NK-92 (cell line): ENCODE data around the gene CHD6.

Experiments used
- DNase-seq: peaks from one replicate; lab custom pipeline; 2025; ENCODE audit not compliant: unreplicated experiment; lab: John Stamatoyannopoulos, UW

CHD6 gene

DNA sequence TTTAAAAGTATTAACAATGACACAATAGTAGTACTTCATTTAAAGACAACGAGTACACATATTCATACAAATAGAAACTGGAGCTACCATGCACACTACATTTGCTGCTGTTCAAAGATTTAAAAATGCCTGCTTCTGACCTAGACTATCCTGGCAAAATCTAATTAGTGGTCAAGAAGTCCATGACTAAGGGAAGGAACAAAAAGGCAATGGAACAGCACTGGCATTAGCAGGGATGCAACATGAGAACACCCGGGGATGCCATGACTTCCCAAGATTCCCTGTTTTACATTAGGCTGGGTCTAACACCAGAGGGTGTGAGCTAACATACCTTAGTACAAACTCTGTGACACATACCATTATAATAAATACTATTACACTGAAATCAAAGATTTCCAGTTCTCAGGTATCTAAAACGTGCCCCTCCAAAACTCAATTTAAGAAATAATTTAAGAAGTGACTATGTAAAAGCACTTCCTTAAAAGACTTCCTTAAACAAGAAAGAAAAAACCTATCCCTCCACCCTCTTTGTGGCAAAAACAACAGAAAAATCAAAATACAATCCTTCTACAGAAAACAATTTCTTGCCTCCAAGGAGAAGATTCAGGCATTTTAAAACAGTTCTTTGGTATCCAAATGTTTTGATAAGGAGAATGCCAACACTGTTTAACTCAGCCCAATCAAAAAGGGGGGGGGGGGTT lies 25.5 kb downstream of the CHD6 start:
- no peak for DNase-seq

GRCh38 chr20:41587956-41588355 lies 30.2 kb downstream of the CHD6 start:
- no peak for DNase-seq

GRCh38 chr20:41587523-41587922 lies 30.7 kb downstream of the CHD6 start:
- DNase-seq, result no peak

DNA sequence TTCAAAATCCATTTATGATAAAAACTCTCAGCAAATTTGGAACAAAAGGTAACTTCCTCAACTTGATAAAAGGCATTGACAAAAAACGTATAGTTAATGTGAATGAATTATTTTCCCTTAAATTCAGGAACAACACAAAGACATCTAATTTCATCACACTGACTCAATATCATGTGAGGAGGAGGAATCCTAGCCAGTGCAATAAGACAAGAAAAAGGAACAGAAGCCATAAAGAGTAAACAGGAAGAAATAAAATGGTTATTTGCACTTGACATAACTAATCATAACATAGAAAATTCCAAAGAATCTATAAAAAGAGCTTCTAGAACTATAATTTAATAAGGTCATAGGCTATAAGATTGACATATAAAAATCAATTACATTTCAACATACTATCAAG lies 31.4 kb downstream of the CHD6 start:
- no peak for DNase-seq

- no peak for DNase-seq
Observed at GRCh38 chr20:41580350-41580749, 37.8 kb downstream of the CHD6 start.

- no peak for DNase-seq
Observed at GRCh38 chr20:41577129-41578009, 40.8 kb downstream of the CHD6 start.

- DNase-seq, result no peak
Observed at GRCh38 chr20:41575412-41575811, 42.8 kb downstream of the CHD6 start.

DNA sequence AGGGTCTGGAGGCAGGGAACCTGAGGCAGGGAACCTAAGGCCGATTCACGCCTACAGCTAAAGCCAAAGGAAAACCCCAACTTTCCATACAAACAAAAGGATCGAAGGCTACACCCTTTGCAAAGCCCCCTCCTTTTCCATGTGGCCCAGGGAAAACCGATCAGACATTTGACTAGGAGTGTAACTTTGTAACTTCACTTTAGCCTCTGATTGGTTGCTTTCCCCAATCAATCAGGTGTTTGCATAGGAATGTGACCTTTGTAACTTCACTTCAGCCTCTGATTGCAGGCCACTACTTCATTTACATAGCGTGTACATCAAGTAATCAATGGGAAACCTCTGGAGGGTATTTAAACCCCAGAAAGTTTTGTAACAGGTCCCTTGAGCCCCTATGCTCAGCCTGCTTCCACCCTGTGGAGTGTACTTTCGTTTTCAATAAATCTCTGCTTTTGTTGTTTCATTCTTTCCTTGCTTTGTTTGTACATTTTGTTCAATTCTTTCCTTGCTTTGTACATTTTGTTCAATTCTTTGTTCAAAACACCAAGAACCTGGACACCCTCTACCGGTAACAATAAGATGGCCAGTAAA lies 43.3 kb downstream of the CHD6 start:
- no peak for DNase-seq

GRCh38 chr20:41573955-41574354 lies 44.2 kb downstream of the CHD6 start:
- DNase-seq, result no peak

DNA sequence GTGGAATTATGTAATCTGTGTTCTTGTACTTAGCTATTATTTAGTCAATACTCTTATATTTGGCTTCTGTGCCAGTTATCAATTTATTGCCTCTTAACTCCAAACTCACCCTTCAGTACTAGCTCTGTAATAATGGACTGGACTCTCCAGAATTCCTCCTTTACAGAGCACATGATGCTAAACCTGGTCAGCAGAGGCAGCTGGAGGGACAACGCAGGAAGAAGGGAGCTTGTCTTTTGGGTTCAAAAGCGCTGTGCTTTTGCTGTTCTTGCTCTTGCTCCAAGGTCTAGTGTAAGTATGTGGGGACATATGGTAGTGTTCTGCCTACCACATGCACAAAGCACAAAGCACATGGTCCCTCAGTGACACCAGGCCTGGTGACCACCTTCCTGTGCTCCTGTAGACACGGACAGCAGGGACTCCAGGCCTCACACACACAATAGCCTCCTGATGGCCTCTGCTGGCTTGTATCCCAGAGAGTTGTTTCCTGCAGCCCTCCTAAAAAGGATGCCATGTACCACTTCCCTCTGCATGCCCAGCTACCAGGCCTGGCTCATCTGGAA lies 46.1 kb downstream of the CHD6 start:
- no peak for DNase-seq

DNA sequence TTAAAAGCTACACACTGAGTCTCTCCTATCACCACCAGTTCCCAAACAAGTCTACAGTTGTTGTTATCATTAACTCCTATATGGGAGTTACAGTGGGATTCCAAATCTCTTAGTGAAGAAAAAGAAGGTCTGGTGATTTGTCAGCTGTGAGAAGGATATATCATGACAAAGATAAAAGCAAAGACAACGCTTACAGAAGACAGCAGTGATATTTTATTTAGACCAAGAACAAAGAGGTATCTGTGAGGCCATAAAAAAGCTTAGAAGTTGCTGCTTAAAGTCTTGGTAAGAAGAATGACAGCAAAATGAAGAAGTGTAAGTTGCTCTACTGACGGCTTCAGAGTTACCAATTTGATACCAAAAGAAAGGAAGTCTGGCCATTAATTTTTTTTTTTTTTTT lies 47.2 kb downstream of the CHD6 start:
- DNase-seq, result no peak

GRCh38 chr20:41570557-41570956 lies 47.6 kb downstream of the CHD6 start:
- DNase-seq, result no peak

- DNase-seq, result no peak
Observed at GRCh38 chr20:41567615-41568014, 50.6 kb downstream of the CHD6 start.

GRCh38 chr20:41566896-41567527 lies 51.2 kb downstream of the CHD6 start:
- no peak for DNase-seq

DNA sequence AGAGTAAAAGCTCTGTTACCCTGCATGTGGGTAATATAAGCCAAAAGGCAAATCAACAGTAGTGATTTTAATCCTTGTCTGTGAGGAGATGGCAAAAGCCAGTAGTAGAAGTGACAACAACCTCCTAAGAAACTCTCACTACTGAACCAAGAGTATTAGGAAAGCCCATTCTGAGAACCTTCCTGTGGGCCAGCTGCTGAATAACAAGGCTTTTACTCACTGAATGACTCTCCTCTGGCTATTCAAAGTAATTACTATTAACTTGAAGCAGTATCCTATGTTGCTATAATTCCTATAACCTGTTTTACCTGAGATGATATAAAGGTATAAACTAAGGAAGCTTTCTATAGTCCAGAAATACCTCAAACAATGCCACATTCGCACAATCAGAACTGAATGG lies 55.1 kb downstream of the CHD6 start:
- DNase-seq, result no peak

DNA sequence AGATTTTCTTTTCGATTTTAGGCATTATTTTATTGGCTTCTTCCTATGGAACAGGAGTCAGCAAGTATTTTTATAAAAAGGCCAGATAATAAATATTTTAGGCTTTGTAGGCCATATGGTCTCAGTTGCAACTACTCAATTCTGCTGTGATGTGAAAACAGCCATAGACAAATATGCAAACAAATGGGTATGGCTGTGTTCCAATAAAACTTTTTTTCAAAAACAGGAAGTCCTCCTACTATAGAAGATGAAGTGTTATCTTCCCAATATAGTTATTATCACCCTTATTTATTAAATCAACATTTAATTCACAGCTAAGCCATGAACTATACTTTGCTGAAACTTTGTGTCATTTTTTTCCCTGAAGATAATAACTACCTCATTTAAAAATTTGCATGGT lies 57.2 kb downstream of the CHD6 start:
- no peak for DNase-seq

GRCh38 chr20:41559658-41560057 lies 58.5 kb downstream of the CHD6 start:
- no peak for DNase-seq

DNA sequence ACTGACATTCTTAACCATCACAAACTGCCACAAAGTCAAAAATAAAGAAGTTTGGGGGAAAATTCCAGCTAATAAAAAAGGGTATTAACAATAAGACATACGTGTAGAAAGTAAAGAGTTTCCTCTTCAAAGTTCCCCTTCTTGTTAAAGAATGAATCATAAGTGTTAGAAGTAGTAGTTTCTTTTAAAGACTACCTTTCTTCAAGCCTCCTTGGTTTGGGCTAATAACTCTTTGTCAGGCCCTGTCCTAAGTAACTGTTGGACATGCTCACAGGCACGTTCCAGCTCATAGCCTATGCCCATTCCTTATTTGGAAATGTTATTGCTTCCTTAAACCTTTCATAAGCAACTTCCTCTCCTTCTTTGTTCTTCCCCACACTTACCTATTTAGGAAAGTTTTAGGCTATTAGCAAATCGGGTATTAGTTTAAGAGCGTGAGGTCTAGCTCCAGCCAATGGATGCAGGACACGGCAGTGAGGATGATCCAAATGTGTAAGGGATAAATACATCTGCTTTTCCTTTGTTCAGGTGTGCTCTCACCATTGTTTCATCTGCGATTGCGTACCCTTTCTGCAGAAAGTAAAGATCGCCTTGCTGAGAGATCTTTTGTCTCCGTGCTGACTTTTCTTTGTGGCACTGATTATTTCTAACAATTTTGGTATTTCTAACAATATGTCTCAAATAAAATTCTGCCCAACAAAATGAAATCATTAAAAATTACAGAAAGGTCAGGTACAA lies 64.9 kb downstream of the CHD6 start:
- DNase-seq, result no peak

DNA sequence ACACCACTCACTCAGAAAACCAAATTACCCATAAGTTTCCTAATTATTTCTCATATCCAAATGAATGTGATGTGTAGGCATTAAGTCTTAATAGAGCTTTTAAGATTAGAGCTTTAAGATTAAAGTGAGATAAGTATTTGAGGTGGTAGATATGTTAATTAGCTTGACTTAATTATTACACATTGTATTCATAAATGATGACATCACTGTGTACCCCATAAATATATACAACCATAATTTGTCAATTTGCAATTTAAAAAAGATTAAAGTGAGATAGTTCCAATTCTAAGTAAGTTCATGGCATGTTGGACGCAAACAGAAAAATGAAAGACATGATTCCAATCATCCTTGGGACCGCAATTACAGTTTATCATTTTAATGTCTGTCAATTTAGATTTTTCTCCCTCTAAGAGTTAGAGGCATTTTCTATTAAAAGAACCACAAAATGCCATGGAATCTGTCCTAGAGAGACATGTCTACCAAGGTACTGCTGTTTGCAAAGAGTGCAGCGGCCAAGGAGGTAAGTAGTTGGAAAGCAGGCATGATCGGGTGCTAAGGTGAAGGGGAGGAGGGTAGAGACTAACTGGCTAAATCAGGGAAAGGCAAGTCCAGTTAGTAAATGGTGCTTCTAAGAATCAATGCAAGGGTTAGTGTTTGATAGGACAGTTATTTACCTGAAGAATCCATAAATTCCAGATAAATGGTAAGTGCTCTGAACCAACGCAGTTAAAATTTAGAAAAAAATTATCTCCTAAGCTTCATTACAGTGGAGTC lies 65.7 kb downstream of the CHD6 start:
- DNase-seq, result no peak
